Upper lobe of right lung (tissue), 1 donor: ENCODE results near the gene PLXNA2. TPM values are rescaled to one million over a fixed set of nuclear protein-coding genes. Genes with fewer than 3 reads are reported as not detected.

Source experiments
- ATAC-seq: fragments of 200-7000 bp; cut with Tn5 transposase; one replicate; pipeline ENCODE4 v1.9.1; 2020; ENCODE audit warnings: mild to moderate bottlenecking, moderate library complexity
- DNase-seq: peaks from one replicate; pipeline ENCODE4 v3.0.0-alpha.2; 2020
- H3K27ac ChIP-seq: fragments of 200-600 bp; one replicate; pipeline ENCODE4 v1.8.0; 2022
- H3K27me3 ChIP-seq: fragments of 200-600 bp; one replicate; pipeline ENCODE4 v1.8.0; 2022; ENCODE audit warnings: mild to moderate bottlenecking
- H3K36me3 ChIP-seq: fragments of 200-600 bp; one replicate; pipeline ENCODE4 v1.8.0; 2022
- H3K4me1 ChIP-seq: fragments of 200-600 bp; one replicate; pipeline ENCODE4 v1.8.0; 2022
- H3K4me3 ChIP-seq: fragments of 200-600 bp; one replicate; pipeline ENCODE4 v1.8.0; 2022; ENCODE audit warnings: mild to moderate bottlenecking
- H3K9me3 ChIP-seq: fragments of 200-600 bp; one replicate; pipeline ENCODE4 v1.8.0; 2022
- CTCF ChIP-seq: fragments of 200-600 bp; IDR thresholded peaks from one replicate; pipeline ENCODE4 v1.8.0; 2022; ENCODE audit warnings: antibody characterized with exemption
- intact Hi-C: fragments of 100-400 bp; cut with DNase I; formaldehyde crosslinking; loops from one replicate; pipeline ENCODE4 v1.11.0; 2022
- total RNA-seq: library from RNA; stranded (reverse); fragmentation: NEBNext Ultra II Directional; extraction: Animal tissue kit (Norgen Biotek cat#: 25700); gene quantifications from one replicate; pipeline ENCODE4 v1.2.1, GENCODE V29; 2021
- donor health status: DM: no; HTN: yes; CAD: no; lungs with severe emphysema.

PLXNA2 gene
- total RNA-seq, 1 donor from 2014 or later: 98.5 TPM

GRCh38 chr1:208213786-208214185, 30.4 kb downstream of the PLXNA2 start:
- H3K4me1 ChIP-seq: peaks cover 73% of the 10 kb centered on the region
- peak overlapping the region; percentile 55 for H3K27ac ChIP-seq
- TF ChIP-seq CTCF: no peak
- no peak for DNase-seq
- no peak overlapping the region for H3K4me3 ChIP-seq
- peaks cover 52% of the 10 kb centered on the region for H3K36me3 ChIP-seq
- no peaks in the 10 kb centered on the region for H3K27me3 ChIP-seq
- ATAC-seq: peak; percentile 81
- no peaks in the 10 kb centered on the region for H3K9me3 ChIP-seq
- intact Hi-C loops: no loop called here

GRCh38 chr1:208212893-208213292, 31.3 kb downstream of the PLXNA2 start:
- no peak for TF ChIP-seq CTCF
- Histone ChIP-seq H3K27ac (peak overlapping the region; percentile 55), H3K4me3 (no peak overlapping the region), H3K9me3 (no peaks in the 10 kb centered on the region), H3K27me3 (no peaks in the 10 kb centered on the region), H3K4me1 (peaks cover 73% of the 10 kb centered on the region), H3K36me3 (peaks cover 60% of the 10 kb centered on the region)
- DNase-seq (no peak), ATAC-seq (no peak)
- intact Hi-C loops: no loop called here

GRCh38 chr1:208211921-208212843, 32.0 kb downstream of the PLXNA2 start:
- Histone ChIP-seq H3K9me3 (no peaks in the 10 kb centered on the region), H3K27ac (peak overlapping the region; percentile 37), H3K4me1 (peaks cover 76% of the 10 kb centered on the region), H3K27me3 (no peaks in the 10 kb centered on the region), H3K4me3 (no peak overlapping the region), H3K36me3 (peaks cover 57% of the 10 kb centered on the region)
- ATAC-seq: no peak
- intact Hi-C loops: no loop called here
- DNase-seq: no peak
- no peak for TF ChIP-seq CTCF

GRCh38 chr1:208209896-208210589, 34.1 kb downstream of the PLXNA2 start:
- peaks cover 43% of the 10 kb centered on the region for H3K36me3 ChIP-seq
- intact Hi-C loops: no loop called here
- H3K4me1 ChIP-seq: peaks cover 82% of the 10 kb centered on the region
- no peak for DNase-seq
- no peaks in the 10 kb centered on the region for H3K27me3 ChIP-seq
- TF ChIP-seq CTCF: no peak
- H3K4me3 ChIP-seq: no peak overlapping the region
- no peak overlapping the region for H3K27ac ChIP-seq
- H3K9me3 ChIP-seq: no peaks in the 10 kb centered on the region
- ATAC-seq: no peak

- ATAC-seq (no peak), DNase-seq (no peak)
- intact Hi-C loops: no loop called here
- no peaks in the 10 kb centered on the region for H3K9me3 ChIP-seq
- TF ChIP-seq CTCF: no peak
- H3K4me3 ChIP-seq: no peak overlapping the region
- H3K4me1 ChIP-seq: peaks cover 82% of the 10 kb centered on the region
- H3K27me3 ChIP-seq: no peaks in the 10 kb centered on the region
- peak overlapping the region; percentile 77 for H3K27ac ChIP-seq
- H3K36me3 ChIP-seq: peaks cover 36% of the 10 kb centered on the region
Observed at GRCh38 chr1:208209286-208209685, 34.9 kb downstream of the PLXNA2 start.
